Spleen (tissue), 11 donors: ENCODE data around the gene XG. TPM values are rescaled to one million over a fixed set of nuclear protein-coding genes. Genes with fewer than 3 reads are reported as not detected.

Source experiments
- DNase-seq: peaks from one replicate; pipeline ENCODE4 v3.0.0-alpha.2; 2020
- H3K27ac ChIP-seq, 8 donors: fragments of 200-600 bp; sonication (generic) in 7 of 8; 1 replicate in 4 of 8; 2 replicates in 4 of 8; pipeline versions ENCODE4 v1.5.0 to v1.8.0; 2016 to 2021; ENCODE audit warnings: inconsistent platforms in 4 of 8, mild to moderate bottlenecking in 4 of 8, moderate library complexity in 1 of 8
- H3K27me3 ChIP-seq, 7 donors: fragments of 200-600 bp; sonication (generic) in 6 of 7; replicated peaks in 1 of 7; 1 replicate in 4 of 7; 2 replicates in 3 of 7; pipeline versions ENCODE4 v1.5.0 to v1.8.0; 2016 to 2021; ENCODE audit warnings: inconsistent platforms in 3 of 7, mild to moderate bottlenecking in 1 of 7
- H3K36me3 ChIP-seq, 6 donors: fragments of 200-600 bp; sonication (generic) in 5 of 6; 1 replicate in 4 of 6; 2 replicates in 2 of 6; pipeline versions ENCODE4 v1.5.0 to v1.8.0; 2016 to 2021; ENCODE audit warnings: inconsistent platforms in 2 of 6
- H3K4me1 ChIP-seq, 6 donors: fragments of 200-600 bp; sonication (generic) in 5 of 6; 1 replicate in 3 of 6; 2 replicates in 3 of 6; pipeline versions ENCODE4 v1.5.0 to v1.8.0; 2016 to 2021; ENCODE audit warnings: inconsistent platforms in 3 of 6
- H3K4me3 ChIP-seq, 8 donors: fragments of 200-600 bp; sonication (generic) in 7 of 8; 1 replicate in 4 of 8; 2 replicates in 4 of 8; pipeline versions ENCODE4 v1.5.0 to v1.8.0; 2016 to 2021; ENCODE audit warnings: inconsistent platforms in 4 of 8, mild to moderate bottlenecking in 4 of 8, moderate library complexity in 2 of 8
- H3K9me3 ChIP-seq, 8 donors: fragments of 200-600 bp; sonication (generic) in 7 of 8; 1 replicate in 4 of 8; 2 replicates in 4 of 8; pipeline versions ENCODE4 v1.5.0 to v1.8.0; 2016 to 2021; ENCODE audit warnings: inconsistent platforms in 4 of 8
- CTCF ChIP-seq, 11 experiments: fragments of 200-600 bp in 7 of 11; fragments of 450-650 bp in 4 of 11; sonication (generic) in 4 of 11; IDR thresholded peaks in 8 of 11; conservative IDR thresholded peaks in 3 of 11; 1 replicate in 7 of 11; 2 replicates in 4 of 11; pipeline versions ENCODE4 v1.4.0 to v1.8.0; 2016 to 2021; ENCODE audit warnings: antibody characterized with exemption in 11 of 11, inconsistent platforms in 4 of 11, mild to moderate bottlenecking in 1 of 11
- POLR2A ChIP-seq, 3 donors: fragments of 450-650 bp; IDR thresholded peaks; one replicate each; pipeline ENCODE4 v1.5.1; 2017; ENCODE audit warnings: antibody characterized with exemption in 3 of 3, mild to moderate bottlenecking in 1 of 3
- POLR2AphosphoS5 ChIP-seq, 3 donors: sonication (generic); formaldehyde crosslinking; IDR thresholded peaks; one replicate each; pipeline ENCODE4 v1.5.1; 2017; ENCODE audit warnings: antibody characterized with exemption in 3 of 3
- WGBS, 5 donors: extraction: QIAGEN DNeasy Blood & Tissue Kit in 3 of 5; methylation state at CpG; one replicate each; pipeline versions ENCODE4 v1.1.5 to v1.1.7; 2013 to 2018; 5-methylcytosine and 5-hydroxymethylcytosine counted together
- intact Hi-C: fragments of 100-400 bp; cut with DNase I; formaldehyde crosslinking; loops from one replicate; pipeline ENCODE4 v1.15.0; 2023; ENCODE audit warnings: low total_unique reads
- polyA plus RNA-seq, 3 donors: library from polyadenylated mRNA; stranded (reverse); fragments of 200-250 nt; gene quantifications; one replicate each; pipeline ENCODE4 v1.2.1, GENCODE V29; 2013
- total RNA-seq, 7 donors: library from RNA; depleted of rRNA in 3 of 7; stranded (reverse); fragments of >200 nt in 3 of 7; fragmentation: NEBNext Ultra II Directional in 4 of 7; extraction: Animal tissue kit (Norgen Biotek cat#: 25700) in 4 of 7; gene quantifications; one replicate each; pipeline versions ENCODE4 v1.1.0 to v1.2.1, GENCODE V29; 2016 to 2021
- donor health status: healthy with polysubstance abuse.
- donor health status: DM: no; HTN: no; CAD: no; lungs with moderate emphysema.
- donor health status: DM: no; HTN: no; CAD: no.
- donor health status: Bipolar disorder and iron deficiency.
- donor health status: healthy.
- donor health status: DM: no; HTN: no; CAD: no.
- donor health status: DM: yes; HTN: yes; CAD: no.

Gene XG
- total and polyA plus RNA-seq, 10 donors = 0.03 to 0.87 (median 0.20) TPM; not detected in 4

GRCh38 chrX:2828959-2829411, 77.1 kb downstream of the XG start:
- Histone ChIP-seq H3K4me1 (peaks cover 0 to 14% (median 0%) of the 10 kb centered on the region in 6 donors), H3K36me3 (no peaks in the 10 kb centered on the region), H3K27me3 (peaks cover 0 to 55% (median 23%) of the 10 kb centered on the region in 7 donors), H3K4me3 (peak overlapping the region in 4 of 8 donors; percentile 14 to 57 (median 23)), H3K27ac (no peak overlapping the region), H3K9me3 (peaks cover 0 to 4% (median 0%) of the 10 kb centered on the region in 8 donors)
- intact Hi-C loops = no loop called here
- 0 to 19% (median 2%) methylated on average over 11 to 44 of the region's 44 CpGs for WGBS, 5 donors
- no peak for DNase-seq
- TF ChIP-seq POLR2AphosphoS5 (IDR thresholded peaks at IDR 0.05) = no peak
- TF ChIP-seq POLR2A (IDR thresholded peaks at IDR 0.05) = no peak
- no peak for TF ChIP-seq CTCF (IDR thresholded peaks at IDR 0.05 in 8 of 11, conservative IDR thresholded peaks at IDR 0.05 in 3 of 11)

GRCh38 chrX:2829469-2830246, 77.8 kb downstream of the XG start:
- DNase-seq = no peak
- Histone ChIP-seq H3K36me3 (no peaks in the 10 kb centered on the region), H3K4me1 (peaks cover 0 to 14% (median 0%) of the 10 kb centered on the region in 6 donors), H3K27me3 (peaks cover 0 to 55% (median 23%) of the 10 kb centered on the region in 7 donors), H3K27ac (no peak overlapping the region), H3K4me3 (peak overlapping the region in 2 of 8 donors; percentile 30 to 57), H3K9me3 (peaks cover 0 to 4% (median 0%) of the 10 kb centered on the region in 8 donors)
- intact Hi-C loops = no loop called here
- TF ChIP-seq POLR2A (IDR thresholded peaks at IDR 0.05) (no peak), POLR2AphosphoS5 (IDR thresholded peaks at IDR 0.05) (no peak), CTCF (IDR thresholded peaks at IDR 0.05 in 8 of 11, conservative IDR thresholded peaks at IDR 0.05 in 3 of 11) (no peak)
- WGBS, 5 donors = 4 to 55% (median 19%) methylated on average over 22 to 62 of the region's 62 CpGs

- intact Hi-C loops = no loop called here
- peaks cover 0 to 46% (median 23%) of the 10 kb centered on the region in 7 donors for H3K27me3 ChIP-seq
- 86 to 95% (median 87%) methylated on average over 13 to 14 of the region's 14 CpGs for WGBS, 5 donors
- no peak overlapping the region for H3K4me3 ChIP-seq
- no peaks in the 10 kb centered on the region for H3K36me3 ChIP-seq
- peaks cover 0 to 5% (median 0%) of the 10 kb centered on the region in 8 donors for H3K9me3 ChIP-seq
- DNase-seq = no peak
- TF ChIP-seq POLR2A (IDR thresholded peaks at IDR 0.05) = no peak
- TF ChIP-seq POLR2AphosphoS5 (IDR thresholded peaks at IDR 0.05) = no peak
- no peak for TF ChIP-seq CTCF (IDR thresholded peaks at IDR 0.05 in 8 of 11, conservative IDR thresholded peaks at IDR 0.05 in 3 of 11)
- H3K27ac ChIP-seq = no peak overlapping the region
- peaks cover 0 to 14% (median 0%) of the 10 kb centered on the region in 6 donors for H3K4me1 ChIP-seq
These were observed 79.8 kb downstream of the XG start for GRCh38 chrX:2831471-2832228.

- no peak for TF ChIP-seq CTCF (IDR thresholded peaks at IDR 0.05 in 8 of 11, conservative IDR thresholded peaks at IDR 0.05 in 3 of 11)
- no peak for TF ChIP-seq POLR2A (IDR thresholded peaks at IDR 0.05)
- no peak for TF ChIP-seq POLR2AphosphoS5 (IDR thresholded peaks at IDR 0.05)
- intact Hi-C loops = no loop called here
- no peak overlapping the region for H3K4me3 ChIP-seq
- no peaks in the 10 kb centered on the region for H3K36me3 ChIP-seq
- no peak overlapping the region for H3K27ac ChIP-seq
- 85 to 97% (median 96%) methylated on average over 2 of the region's 2 CpGs for WGBS, 5 donors
- no peak for DNase-seq
- no peaks in the 10 kb centered on the region for H3K27me3 ChIP-seq
- H3K4me1 ChIP-seq = no peaks in the 10 kb centered on the region
- H3K9me3 ChIP-seq = peaks cover 0 to 36% (median 11%) of the 10 kb centered on the region in 8 donors
These were observed 86.1 kb downstream of the XG start for GRCh38 chrX:2837961-2838360.
